ENCODE measurements around the gene PHC2. TPM values are rescaled to one million over a fixed set of nuclear protein-coding genes. Genes with fewer than 3 reads are reported as not detected.
A peak's percentile ranks its signal among the peaks of the same experiment; 100 is the strongest.

The PHC2 gene
- total RNA-seq, 2 experiments from 2014 or later, result 21.4 to 22.5 TPM

- H3K4me3 Mint-ChIP-seq, result no peak overlapping the region
- H3K27ac Mint-ChIP-seq, result no peak overlapping the region
- DNase-seq, result no peak
- no peaks in the 10 kb centered on the region for H3K9me3 Mint-ChIP-seq
- no peaks in the 10 kb centered on the region for H3K4me1 Mint-ChIP-seq (ENCODE audit: low read depth)
- ChIA-PET CTCF (interaction anchor here (0.6 to 7.7 kb wide), 3 partner anchors 57 to 86 kb away, joined by 3 to 103 read pairs (median 4); no protein-coding TSS in a partner anchor), POLR2A (no interaction called here)
- no peaks in the 10 kb centered on the region for H3K36me3 Mint-ChIP-seq
- intact Hi-C loops (cut with micrococcal nuclease), result no loop called here
- no peaks in the 10 kb centered on the region for H3K27me3 Mint-ChIP-seq
Measured at GRCh38 chr1:33370301-33370700, 60.6 kb downstream of the PHC2 start.

DNA sequence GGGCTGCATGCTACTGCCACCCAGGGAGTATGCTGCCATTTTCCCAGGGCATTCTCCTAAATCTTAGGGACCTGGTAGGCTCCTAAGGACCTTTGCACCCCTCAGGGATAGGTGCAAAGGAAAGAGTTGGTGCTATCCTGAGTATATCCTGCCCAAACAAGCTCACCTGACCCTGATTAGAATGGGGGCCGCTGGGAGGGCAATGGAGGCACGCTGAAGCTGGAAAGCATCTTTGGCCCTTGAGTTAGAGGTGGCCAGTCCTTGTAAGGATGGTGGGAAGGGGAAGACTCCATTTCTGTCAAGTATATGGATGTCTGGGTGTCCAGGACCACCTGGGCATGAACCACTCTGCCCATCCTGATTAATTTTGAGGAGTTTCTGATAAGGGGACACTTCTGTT, 61.1 kb downstream of the PHC2 start:
- Mint-ChIP-seq H3K36me3 (no peaks in the 10 kb centered on the region), H3K27me3 (no peaks in the 10 kb centered on the region), H3K9me3 (no peaks in the 10 kb centered on the region), H3K27ac (no peak overlapping the region), H3K4me3 (no peak overlapping the region), H3K4me1 (ENCODE audit: low read depth) (no peaks in the 10 kb centered on the region)
- intact Hi-C loops (cut with micrococcal nuclease), result loop anchor here (5.0 kb wide), 2 partner anchors 103 to 257 kb away; partner anchors contain the start of gene ZSCAN20
- DNase-seq, result no peak
- ChIA-PET CTCF (interaction anchor here (0.6 to 7.7 kb wide), 3 partner anchors 73 to 102 kb away, joined by 4 to 103 read pairs (median 8); partner anchors contain the start of gene ZSCAN20), POLR2A (no interaction called here)

- Mint-ChIP-seq H3K4me1 (ENCODE audit: low read depth) (no peaks in the 10 kb centered on the region), H3K36me3 (no peaks in the 10 kb centered on the region), H3K9me3 (no peaks in the 10 kb centered on the region), H3K27me3 (no peaks in the 10 kb centered on the region), H3K4me3 (no peak overlapping the region), H3K27ac (no peak overlapping the region)
- DNase-seq, result no peak
- intact Hi-C loops (cut with micrococcal nuclease), result loop anchor here (5.0 kb wide), 2 partner anchors 103 to 257 kb away; partner anchors contain the start of gene ZSCAN20
- ChIA-PET CTCF (interaction anchor here (2.0 to 7.7 kb wide), 2 partner anchors 72 to 102 kb away, joined by 8 to 103 read pairs; partner anchors contain the start of gene ZSCAN20), POLR2A (no interaction called here)
Measured at GRCh38 chr1:33369081-33369480, 61.8 kb downstream of the PHC2 start.

DNA sequence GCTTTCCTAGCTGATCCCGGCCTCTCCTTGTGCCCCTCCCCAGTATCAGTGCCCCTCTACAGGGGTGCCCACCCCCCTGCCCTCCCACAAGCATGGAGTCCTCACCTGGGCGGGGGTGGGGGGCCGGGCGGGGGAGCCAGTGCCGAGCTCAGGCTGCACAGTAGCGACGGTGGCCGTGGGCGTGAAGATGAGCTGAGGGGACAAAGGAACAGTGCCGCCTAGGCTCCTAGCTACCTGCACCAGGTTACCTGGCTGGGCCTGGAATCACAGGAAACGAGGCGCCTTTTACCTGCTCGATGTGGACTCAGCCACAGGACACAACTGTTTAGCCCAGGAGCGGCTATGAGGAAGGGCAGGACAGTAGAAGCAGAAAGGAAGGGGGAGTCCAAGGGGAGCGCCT, 62.5 kb downstream of the PHC2 start:
- H3K36me3 Mint-ChIP-seq, result no peaks in the 10 kb centered on the region
- ChIA-PET CTCF (interaction anchor here (0.6 to 7.7 kb wide), 3 partner anchors 72 to 676 kb away, joined by 3 to 103 read pairs (median 8); partner anchors contain the start of gene ZSCAN20), POLR2A (no interaction called here)
- intact Hi-C loops (cut with micrococcal nuclease), result loop anchor here (5.0 kb wide), 2 partner anchors 104 to 256 kb away; partner anchors contain the start of gene ZSCAN20
- DNase-seq, result no peak
- no peaks in the 10 kb centered on the region for H3K27me3 Mint-ChIP-seq
- H3K4me3 Mint-ChIP-seq, result no peak overlapping the region
- no peaks in the 10 kb centered on the region for H3K4me1 Mint-ChIP-seq (ENCODE audit: low read depth)
- H3K9me3 Mint-ChIP-seq, result no peaks in the 10 kb centered on the region
- no peak overlapping the region for H3K27ac Mint-ChIP-seq

DNA sequence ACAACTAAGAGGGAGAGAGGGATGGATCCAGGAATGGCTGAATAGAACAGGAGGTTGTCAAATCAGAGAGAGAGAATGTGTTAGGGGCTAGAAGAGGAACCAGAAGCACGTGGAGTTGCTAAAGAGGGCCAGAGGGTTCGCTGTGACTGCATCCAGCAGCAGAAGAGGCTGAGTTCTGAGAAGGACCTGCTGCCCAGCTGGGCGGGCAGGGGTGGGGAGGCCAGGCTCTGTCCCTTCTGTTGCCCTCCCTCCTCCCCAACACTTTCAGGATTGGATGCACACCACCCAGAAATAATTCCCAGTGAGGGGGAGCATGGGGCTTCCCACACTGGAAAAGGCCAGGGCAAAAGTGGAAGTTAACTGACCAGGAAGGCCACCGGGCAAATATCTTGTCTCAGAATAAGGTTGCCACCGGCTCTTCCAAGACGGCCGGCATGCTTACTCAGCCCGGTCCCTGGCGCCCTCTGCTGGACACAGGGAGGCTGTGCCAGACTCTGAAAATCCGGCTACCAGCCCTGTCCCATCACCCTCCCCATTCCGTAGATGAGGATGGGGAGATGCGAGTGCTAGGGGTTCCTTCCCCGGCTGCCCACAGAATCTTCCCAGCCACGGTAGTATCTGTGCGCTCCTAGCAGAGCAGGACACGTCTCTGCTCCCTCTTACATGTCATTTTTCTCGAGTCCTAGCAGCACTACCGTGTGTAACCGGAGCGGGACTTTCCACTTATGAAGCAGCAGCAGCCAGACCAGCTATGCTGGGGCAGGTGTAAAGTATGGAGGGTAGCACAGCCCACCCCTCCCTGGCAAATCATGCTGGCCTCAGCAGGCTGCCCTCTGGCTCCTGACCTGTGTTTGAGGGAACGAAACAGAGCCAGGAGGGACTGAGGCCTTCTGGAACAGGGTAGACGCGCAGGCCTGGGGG, 63.1 kb downstream of the PHC2 start:
- Mint-ChIP-seq H3K36me3 (no peaks in the 10 kb centered on the region), H3K27me3 (no peaks in the 10 kb centered on the region)

GRCh38 chr1:33366762-33367484, 64.0 kb downstream of the PHC2 start:
- DNase-seq, result no peak
- ChIA-PET POLR2A (no interaction called here), CTCF (interaction anchor here (1.1 to 7.7 kb wide), 4 partner anchors 16 to 105 kb away, joined by 3 to 103 read pairs (median 6); no protein-coding TSS in a partner anchor)
- no peaks in the 10 kb centered on the region for H3K36me3 Mint-ChIP-seq
- intact Hi-C loops (cut with micrococcal nuclease), result loop anchor here (1.0 to 5.0 kb wide), 3 partner anchors 72 to 255 kb away; partner anchors contain the start of gene ZSCAN20
- H3K27ac Mint-ChIP-seq, result no peak overlapping the region
- H3K4me1 Mint-ChIP-seq (ENCODE audit: low read depth), result no peaks in the 10 kb centered on the region
- H3K4me3 Mint-ChIP-seq, result no peak overlapping the region
- no peaks in the 10 kb centered on the region for H3K9me3 Mint-ChIP-seq
- H3K27me3 Mint-ChIP-seq, result no peaks in the 10 kb centered on the region

More for the DNA sequence above, 63.1 kb downstream of the PHC2 start:
- intact Hi-C loops (cut with micrococcal nuclease), result loop anchor here (1.0 to 5.0 kb wide), 3 partner anchors 72 to 255 kb away; partner anchors contain the start of gene ZSCAN20
- POLR2A ChIA-PET, result no interaction called here
- no peaks in the 10 kb centered on the region for H3K9me3 Mint-ChIP-seq
- H3K27ac Mint-ChIP-seq, result no peak overlapping the region
- CTCF ChIA-PET, result interaction anchor here (0.6 to 7.7 kb wide), 3 partner anchors 71 to 676 kb away, joined by 3 to 103 read pairs (median 8); partner anchors contain the start of gene ZSCAN20
- DNase-seq, result peak; percentile 88
- H3K4me3 Mint-ChIP-seq, result no peak overlapping the region
- no peaks in the 10 kb centered on the region for H3K4me1 Mint-ChIP-seq (ENCODE audit: low read depth)

GRCh38 chr1:33365560-33365997, 65.3 kb downstream of the PHC2 start:
- Mint-ChIP-seq H3K9me3 (no peaks in the 10 kb centered on the region), H3K27ac (no peak overlapping the region), H3K36me3 (no peaks in the 10 kb centered on the region), H3K4me3 (no peak overlapping the region), H3K4me1 (ENCODE audit: low read depth) (no peaks in the 10 kb centered on the region), H3K27me3 (no peaks in the 10 kb centered on the region)
- intact Hi-C loops (cut with micrococcal nuclease), result loop anchor here (5.0 kb wide), 2 partner anchors 107 to 253 kb away; partner anchors contain the start of gene ZSCAN20
- CTCF ChIA-PET, result interaction anchor here (0.6 to 7.7 kb wide), 4 partner anchors 15 to 576 kb away, joined by 4 to 103 read pairs (median 6); no protein-coding TSS in a partner anchor
- POLR2A ChIA-PET, result no interaction called here
- no peak for DNase-seq

DNA sequence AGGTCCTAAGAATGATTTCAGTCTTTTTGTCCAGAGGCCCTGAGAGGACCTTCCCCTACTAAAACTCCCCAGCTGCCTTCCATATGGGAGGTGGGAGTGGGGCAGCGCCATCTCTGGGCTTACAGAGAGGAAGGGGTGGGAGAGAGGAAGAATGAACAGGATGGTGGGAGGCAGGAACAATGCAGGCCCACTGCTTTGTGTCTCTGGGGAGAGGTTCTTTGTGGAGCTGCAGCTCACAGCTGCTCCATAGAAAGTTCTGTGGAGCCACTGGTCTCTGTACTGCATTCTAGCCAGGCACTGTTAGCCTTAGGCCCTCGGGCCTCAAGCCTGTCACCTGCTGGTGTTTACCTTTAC, 66.4 kb downstream of the PHC2 start:
- H3K27ac Mint-ChIP-seq, result no peak overlapping the region
- intact Hi-C loops (cut with micrococcal nuclease), result no loop called here
- no peaks in the 10 kb centered on the region for H3K36me3 Mint-ChIP-seq
- DNase-seq, result no peak
- H3K27me3 Mint-ChIP-seq, result no peaks in the 10 kb centered on the region
- ChIA-PET CTCF (interaction anchor here (0.9 to 1.5 kb wide), 2 partner anchors 67 to 69 kb away, joined by 5 to 8 read pairs; no protein-coding TSS in a partner anchor), POLR2A (interaction anchor here (0.6 kb wide), 1 partner anchor 35 kb away, joined by 3 read pairs; no protein-coding TSS in a partner anchor)
- no peaks in the 10 kb centered on the region for H3K4me1 Mint-ChIP-seq (ENCODE audit: low read depth)
- H3K9me3 Mint-ChIP-seq, result no peaks in the 10 kb centered on the region
- H3K4me3 Mint-ChIP-seq, result no peak overlapping the region

- ChIA-PET CTCF (interaction anchor here (4.4 kb wide), 1 partner anchor 68 kb away, joined by 22 read pairs; no protein-coding TSS in a partner anchor), POLR2A (no interaction called here)
- DNase-seq, result no peak
- intact Hi-C loops (cut with micrococcal nuclease), result no loop called here
- Mint-ChIP-seq H3K4me1 (ENCODE audit: low read depth) (no peaks in the 10 kb centered on the region), H3K27ac (no peak overlapping the region), H3K36me3 (no peaks in the 10 kb centered on the region), H3K27me3 (no peaks in the 10 kb centered on the region), H3K9me3 (no peaks in the 10 kb centered on the region), H3K4me3 (no peak overlapping the region)
Measured at GRCh38 chr1:33363470-33363861, 67.4 kb downstream of the PHC2 start.

GRCh38 chr1:33363021-33363420, 67.9 kb downstream of the PHC2 start:
- CTCF ChIA-PET, result interaction anchor here (4.4 kb wide), 1 partner anchor 67 kb away, joined by 22 read pairs; no protein-coding TSS in a partner anchor
- Mint-ChIP-seq H3K36me3 (no peaks in the 10 kb centered on the region), H3K27ac (no peak overlapping the region), H3K4me1 (ENCODE audit: low read depth) (no peaks in the 10 kb centered on the region), H3K9me3 (no peaks in the 10 kb centered on the region), H3K4me3 (no peak overlapping the region), H3K27me3 (no peaks in the 10 kb centered on the region)
- POLR2A ChIA-PET, result no interaction called here
- intact Hi-C loops (cut with micrococcal nuclease), result no loop called here
- DNase-seq, result no peak

DNA sequence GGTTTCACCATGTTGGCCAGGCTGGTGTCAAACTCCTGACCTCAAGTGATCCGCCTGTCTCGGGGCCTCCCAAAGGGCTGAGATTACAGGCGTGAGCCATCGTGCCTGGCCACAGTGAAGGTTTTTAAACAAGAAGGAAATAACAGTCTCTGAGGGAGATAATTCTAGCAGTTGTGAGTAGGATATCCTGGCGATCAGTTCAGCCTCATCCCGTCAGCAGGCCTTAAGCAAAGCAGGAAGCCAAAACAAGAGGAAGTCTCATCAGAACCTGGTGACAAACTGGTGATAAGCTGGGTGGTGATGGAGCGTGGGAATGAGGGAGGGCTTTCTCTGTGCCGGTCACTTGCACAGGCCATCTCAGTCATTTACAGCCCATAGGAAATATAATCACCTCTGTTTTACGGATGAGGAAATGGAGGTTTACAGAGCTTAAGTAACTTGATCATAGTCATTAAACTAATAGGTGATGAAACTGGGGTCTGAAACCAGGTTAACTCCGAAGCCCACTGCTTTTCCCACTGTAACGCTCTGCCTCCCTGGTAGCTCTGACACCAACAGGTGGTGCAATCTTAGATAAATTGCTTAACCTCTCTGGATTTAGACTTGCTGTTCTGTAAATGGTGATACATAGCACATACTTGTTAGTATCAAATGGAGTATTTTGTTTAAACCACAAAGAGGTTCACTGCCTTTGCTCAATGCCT, 69.2 kb downstream of the PHC2 start:
- DNase-seq, result no peak
- Mint-ChIP-seq H3K4me1 (ENCODE audit: low read depth) (no peaks in the 10 kb centered on the region), H3K36me3 (no peaks in the 10 kb centered on the region), H3K4me3 (no peak overlapping the region), H3K27ac (no peak overlapping the region), H3K9me3 (no peaks in the 10 kb centered on the region), H3K27me3 (no peaks in the 10 kb centered on the region)
- intact Hi-C loops (cut with micrococcal nuclease), result no loop called here
- CTCF ChIA-PET, result interaction anchor here (0.9 to 4.4 kb wide), 2 partner anchors 56 to 66 kb away, joined by 3 to 22 read pairs; no protein-coding TSS in a partner anchor
- POLR2A ChIA-PET, result no interaction called here
